Brain pericyte (primary cell): ENCODE results near the gene C20orf96.
"Not testable (repeated sequence)": the region's sequence is repeated elsewhere in the genome, so short reads cannot be mapped to it uniquely, and the experiment has no call there.

Experiments used
- DNase-seq: peaks from one replicate; pipeline ENCODE4 v3.0.0-alpha.2; 2012; ENCODE audit warnings: low read depth, low spot score

Gene C20orf96

GRCh38 chr20:290084-290831 lies at the start of gene C20orf96:
TSS of gene C20orf96 (minus strand) at chr20:290750. CDS start at chr20:290610, 140 bp downstream.
- peak; percentile 84 for DNase-seq

- DNase-seq, result not testable (repeated sequence)
Measured at GRCh38 chr20:336040-336439, 45.5 kb upstream of the C20orf96 start.

- DNase-seq, result no peak
Measured at GRCh38 chr20:334578-334977, 44.0 kb upstream of the C20orf96 start.

- DNase-seq, result no peak
Measured at GRCh38 chr20:330233-331149, 39.9 kb upstream of the C20orf96 start.

- no peak for DNase-seq
Measured at GRCh38 chr20:329851-330232, 39.3 kb upstream of the C20orf96 start.

- DNase-seq, result no peak
Measured at GRCh38 chr20:328975-329695, 38.6 kb upstream of the C20orf96 start.

GRCh38 chr20:328027-328974 lies 37.8 kb upstream of the C20orf96 start:
- DNase-seq, result no peak

- DNase-seq, result peak; percentile 75
Measured at GRCh38 chr20:327186-328026, 36.9 kb upstream of the C20orf96 start.

- DNase-seq, result no peak
Measured at GRCh38 chr20:326645-327185, 36.2 kb upstream of the C20orf96 start.

- no peak for DNase-seq
Measured at GRCh38 chr20:325889-326644, 35.5 kb upstream of the C20orf96 start.

- DNase-seq, result peak; percentile 55
Measured at GRCh38 chr20:325045-325888, 34.7 kb upstream of the C20orf96 start, which contains the start of gene SOX12. TSS of gene SOX12 (plus strand) at chr20:325552. CDS start at chr20:325925, 373 bp downstream.

- DNase-seq, result peak; percentile 68
Measured at GRCh38 chr20:324177-325044, 33.9 kb upstream of the C20orf96 start.

- no peak for DNase-seq
Measured at GRCh38 chr20:316316-317068, 25.9 kb upstream of the C20orf96 start.

- no peak for DNase-seq
Measured at GRCh38 chr20:313948-314347, 23.4 kb upstream of the C20orf96 start.

GRCh38 chr20:313402-313801 lies 22.9 kb upstream of the C20orf96 start:
- no peak for DNase-seq

GRCh38 chr20:312866-313265 lies 22.3 kb upstream of the C20orf96 start:
- DNase-seq, result no peak
